SJCRH30 (cell line): Measurements from ENCODE around the gene DENND5A. TPM values are rescaled to one million over a fixed set of nuclear protein-coding genes. Genes with fewer than 3 reads are reported as not detected.
"Not testable (repeated sequence)": the region's sequence is repeated elsewhere in the genome, so short reads cannot be mapped to it uniquely, and the experiment has no call there.

ENCODE experiments used
- DNase-seq, 2 experiments: peaks; one replicate each; pipeline ENCODE4 v3.0.0-alpha.2; 2015 to 2020
- H3K27ac ChIP-seq: fragments of 250-450 bp; sonication (Bioruptor Pico); 2 replicates; pipeline ENCODE4 v1.5.1; 2020; ENCODE audit warnings: mild to moderate bottlenecking, moderate library complexity
- H3K27me3 ChIP-seq: fragments of 250-450 bp; sonication (Bioruptor Pico); 2 replicates; pipeline ENCODE4 v1.5.1; 2020; ENCODE audit warnings: mild to moderate bottlenecking, moderate library complexity
- H3K36me3 ChIP-seq: fragments of 250-450 bp; sonication (Bioruptor Pico); 2 replicates; pipeline ENCODE4 v1.5.1; 2020; ENCODE audit warnings: mild to moderate bottlenecking, moderate library complexity
- H3K4me1 ChIP-seq: fragments of 250-450 bp; sonication (Bioruptor Pico); 2 replicates; pipeline ENCODE4 v1.5.1; 2020; ENCODE audit warnings: mild to moderate bottlenecking, moderate library complexity
- H3K4me3 ChIP-seq: fragments of 250-450 bp; sonication (Bioruptor Pico); 2 replicates; pipeline ENCODE4 v1.5.1; 2020; ENCODE audit warnings: mild to moderate bottlenecking, moderate library complexity
- H3K9me3 ChIP-seq: fragments of 250-450 bp; sonication (Bioruptor Pico); replicated peaks from 2 replicates; pipeline ENCODE4 v1.5.1; 2020; ENCODE audit warnings: mild to moderate bottlenecking, moderate library complexity
- total RNA-seq: library from RNA; depleted of rRNA; stranded (reverse); fragments of >200 nt; shearing (Covaris generic); gene quantifications from 2 replicates; pipeline ENCODE4 v1.2.3, GENCODE V29; 2014

The DENND5A gene
- total RNA-seq, 1 experiment from 2014 or later: 113 TPM

DNA sequence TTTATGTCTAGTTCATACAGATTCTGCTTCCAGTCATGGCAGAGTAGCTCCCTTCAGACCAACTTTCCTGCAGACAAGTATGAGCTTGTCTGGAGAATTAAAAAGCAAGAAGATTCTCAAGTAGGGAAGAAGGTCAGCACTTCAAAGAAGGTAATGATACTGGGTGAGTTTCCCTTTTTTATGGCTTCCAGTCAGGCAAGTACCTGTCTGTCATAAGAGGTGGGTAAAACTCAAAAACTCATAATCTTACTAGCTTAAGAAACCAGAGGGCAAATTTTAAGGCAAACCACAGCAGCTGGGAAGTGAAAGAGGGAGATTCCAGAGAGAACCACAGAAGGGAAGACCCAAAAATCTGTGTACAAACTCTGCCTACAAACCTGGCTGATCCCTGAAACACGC lies 54.2 kb downstream of the DENND5A start:
- Histone ChIP-seq H3K4me1 (peaks cover 15% of the 10 kb centered on the region), H3K4me3 (no peak overlapping the region), H3K27ac (no peak overlapping the region), H3K27me3 (no peaks in the 10 kb centered on the region), H3K36me3 (no peaks in the 10 kb centered on the region), H3K9me3 (no peaks in the 10 kb centered on the region)
- peak in 1 of 2 experiments; percentile 25 for DNase-seq

DNA sequence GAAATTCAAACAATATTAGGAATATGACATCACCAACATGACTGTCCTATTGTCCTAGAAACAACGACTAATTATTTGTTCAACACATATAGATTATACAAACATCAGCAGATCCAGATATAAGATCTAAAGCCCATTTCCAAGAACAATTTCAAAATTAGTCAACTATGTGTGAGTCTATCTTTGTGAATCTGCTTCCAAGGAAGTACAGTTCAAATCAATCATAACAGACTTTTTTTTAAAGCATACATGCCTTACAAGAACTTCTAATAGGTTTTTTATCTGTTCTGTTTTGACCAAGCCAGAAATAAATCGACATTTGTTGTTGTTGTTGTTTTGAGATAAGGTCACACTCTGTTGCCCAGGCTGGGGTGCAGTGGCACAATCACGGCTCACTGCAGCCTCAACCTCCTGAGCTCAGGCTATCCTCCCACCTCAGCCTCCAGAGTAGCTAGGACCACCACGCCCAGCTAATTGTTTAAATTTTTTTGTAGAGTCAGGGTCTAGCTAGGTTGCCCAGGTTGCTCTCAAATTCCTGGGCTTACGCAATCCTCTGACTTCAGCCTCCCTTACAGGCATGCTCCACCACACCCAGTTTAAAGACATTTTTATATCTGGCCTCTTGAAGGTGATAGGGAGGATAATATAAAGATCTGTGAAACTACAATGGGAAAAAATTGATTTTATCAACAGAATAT lies 54.8 kb downstream of the DENND5A start:
- no peaks in the 10 kb centered on the region for H3K36me3 ChIP-seq
- H3K4me3 ChIP-seq: no peak overlapping the region
- peaks cover 15% of the 10 kb centered on the region for H3K4me1 ChIP-seq
- H3K9me3 ChIP-seq: no peaks in the 10 kb centered on the region
- H3K27ac ChIP-seq: no peak overlapping the region
- DNase-seq: no peak
- H3K27me3 ChIP-seq: no peaks in the 10 kb centered on the region

DNA sequence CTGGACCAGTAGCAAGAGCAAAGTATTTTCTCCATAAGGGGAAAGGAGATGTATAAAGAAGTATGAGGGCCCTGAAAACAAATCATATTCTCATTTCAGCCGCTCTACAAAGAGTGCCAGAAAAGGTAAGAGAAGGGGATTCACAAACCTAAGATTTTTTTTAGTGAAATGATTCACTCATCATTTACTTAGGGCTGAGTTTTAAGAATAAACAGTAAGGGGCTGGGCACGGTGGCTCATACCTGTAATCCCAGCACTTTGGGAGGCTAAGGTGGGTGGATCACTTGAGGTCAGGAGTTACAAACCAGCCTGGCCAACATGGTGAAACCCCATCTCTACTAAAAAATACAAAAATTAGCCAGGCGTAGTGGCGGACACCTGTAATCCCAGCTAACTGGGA lies 55.5 kb downstream of the DENND5A start:
- H3K4me1 ChIP-seq, H3K9me3 ChIP-seq, H3K27me3 ChIP-seq, DNase-seq, H3K27ac ChIP-seq, H3K4me3 ChIP-seq, H3K36me3 ChIP-seq: not testable (repeated sequence)

DNA sequence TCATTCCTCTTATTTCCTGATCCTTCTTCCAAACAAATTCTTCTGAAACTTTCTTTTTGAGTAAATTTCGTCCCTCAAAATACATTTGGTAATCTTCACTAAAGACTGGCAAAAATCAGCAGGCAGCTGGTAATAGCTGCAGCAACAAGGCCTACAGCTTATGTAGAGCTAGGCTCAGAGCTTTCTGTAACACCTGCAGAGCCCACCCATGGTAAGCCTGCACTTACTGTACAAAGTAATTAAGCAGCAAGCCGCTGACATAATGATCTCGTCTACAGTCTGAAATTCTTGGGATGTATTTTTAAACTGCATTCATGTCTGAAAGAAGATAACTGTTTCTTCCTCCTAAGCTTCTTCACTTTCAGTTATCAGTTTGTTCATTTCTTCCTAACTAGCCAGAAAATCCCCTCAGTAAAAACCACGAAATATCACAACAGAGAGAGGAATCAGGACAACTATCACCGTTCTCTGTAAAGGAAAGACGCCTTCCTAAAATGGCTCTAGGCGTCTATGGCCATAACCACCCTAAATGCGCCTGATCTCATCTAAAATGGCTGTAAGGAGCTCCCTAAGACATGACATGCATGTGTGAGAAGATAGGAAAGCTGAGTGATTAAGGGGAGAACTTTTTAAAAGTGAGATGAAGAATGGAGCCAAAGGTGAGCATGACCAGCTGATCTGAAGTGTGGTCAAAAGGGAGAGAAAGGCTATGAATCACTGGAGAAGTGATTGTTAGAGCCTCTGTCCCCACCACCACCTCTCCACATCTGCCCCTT lies 56.2 kb downstream of the DENND5A start:
- no peak for DNase-seq
- H3K27me3 ChIP-seq: no peaks in the 10 kb centered on the region

DNA sequence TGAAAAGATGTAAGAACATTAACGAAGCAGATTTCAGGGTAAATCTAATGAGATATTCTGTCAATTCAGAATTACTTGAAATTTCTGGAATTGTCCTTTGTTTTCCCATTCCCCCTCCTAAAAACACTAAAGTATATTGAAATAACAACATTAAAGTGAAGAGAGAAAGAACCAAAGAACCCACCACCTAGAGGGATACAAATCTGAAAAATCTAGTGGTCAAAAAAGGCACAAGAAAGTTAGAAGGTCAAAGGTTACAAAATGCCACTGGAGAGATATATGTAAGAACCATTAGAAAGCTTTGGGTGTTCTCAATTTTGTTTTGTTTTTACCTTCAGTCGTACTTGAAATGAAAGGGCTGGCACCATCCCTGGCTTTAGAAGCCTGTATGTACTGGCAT lies 57.9 kb downstream of the DENND5A start:
- Histone ChIP-seq H3K9me3 (no peaks in the 10 kb centered on the region), H3K27ac (no peak overlapping the region), H3K4me1 (peaks cover 8% of the 10 kb centered on the region; the same call in 1 of the 2 replicates), H3K4me3 (no peak overlapping the region), H3K27me3 (no peaks in the 10 kb centered on the region), H3K36me3 (0 out of 2 replicates have a peak, but pooled peaks cover 6% of the 10 kb centered on the region)
- no peak for DNase-seq

More for the DNA sequence above, 56.2 kb downstream of the DENND5A start:
- Histone ChIP-seq H3K4me3 (no peak overlapping the region), H3K36me3 (no peaks in the 10 kb centered on the region), H3K27ac (no peak overlapping the region), H3K9me3 (no peaks in the 10 kb centered on the region), H3K4me1 (peaks cover 8% of the 10 kb centered on the region; the same call in 1 of the 2 replicates)

DNA sequence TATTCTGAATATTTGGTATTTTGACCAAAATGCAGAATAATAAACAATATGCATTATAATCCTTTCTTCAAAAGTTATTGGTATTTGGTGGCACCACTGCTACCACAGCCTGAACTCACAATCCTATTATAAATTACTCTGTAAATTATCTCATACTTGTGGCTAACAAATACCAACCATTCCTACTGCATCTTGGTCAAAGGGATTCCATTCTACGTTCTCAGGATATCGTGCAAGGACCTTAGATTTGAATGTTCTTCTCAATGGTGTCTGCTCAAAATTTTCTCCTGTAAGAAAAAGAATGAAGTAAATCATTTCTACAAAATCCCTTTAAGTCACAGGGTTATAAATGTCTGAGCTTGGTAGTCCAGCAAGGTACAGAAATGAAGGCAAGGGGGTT lies 58.7 kb downstream of the DENND5A start:
- H3K27ac ChIP-seq: no peak overlapping the region
- peaks cover 7% of the 10 kb centered on the region; the same call in 1 of the 2 replicates for H3K4me1 ChIP-seq
- H3K4me3 ChIP-seq: no peak overlapping the region
- H3K9me3 ChIP-seq: no peaks in the 10 kb centered on the region
- DNase-seq: no peak
- H3K36me3 ChIP-seq: peaks cover 8% of the 10 kb centered on the region; the same call in 1 of the 2 replicates
- H3K27me3 ChIP-seq: no peaks in the 10 kb centered on the region

DNA sequence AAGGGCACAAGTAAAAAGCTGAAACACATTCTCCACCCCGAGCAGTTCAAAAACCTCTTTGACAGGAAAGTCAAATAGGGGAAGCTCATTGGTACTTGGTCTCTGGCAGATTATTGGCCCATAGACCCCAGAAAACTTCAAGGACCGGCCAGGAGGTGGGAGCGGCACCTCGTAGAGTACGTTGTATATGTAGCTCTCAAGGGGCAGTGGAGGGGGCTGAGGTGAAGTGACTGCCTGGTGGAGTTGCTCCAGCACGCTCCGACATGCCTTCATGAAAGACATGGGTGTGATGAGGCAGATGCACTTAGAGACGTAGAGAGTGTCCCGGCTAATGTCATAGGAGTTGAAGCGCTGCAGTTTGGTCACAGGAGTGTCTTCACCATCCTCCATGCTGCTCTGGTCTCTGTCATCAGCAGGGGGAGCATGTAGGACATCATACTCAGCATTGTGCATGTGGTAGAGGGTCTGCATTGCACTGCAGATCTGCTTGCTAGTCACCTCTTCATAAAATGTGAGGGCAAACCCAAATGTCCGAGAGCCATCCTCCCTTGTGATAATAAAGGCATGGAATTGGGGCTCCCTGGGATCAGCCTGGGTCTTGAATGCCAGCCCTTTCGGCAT lies 61.3 kb downstream of the DENND5A start:
- Histone ChIP-seq H3K36me3 (peaks cover 17% of the 10 kb centered on the region), H3K4me3 (no peak overlapping the region), H3K4me1 (no peaks in the 10 kb centered on the region), H3K9me3 (no peaks in the 10 kb centered on the region), H3K27me3 (no peaks in the 10 kb centered on the region), H3K27ac (no peak overlapping the region)
- DNase-seq: no peak

DNA sequence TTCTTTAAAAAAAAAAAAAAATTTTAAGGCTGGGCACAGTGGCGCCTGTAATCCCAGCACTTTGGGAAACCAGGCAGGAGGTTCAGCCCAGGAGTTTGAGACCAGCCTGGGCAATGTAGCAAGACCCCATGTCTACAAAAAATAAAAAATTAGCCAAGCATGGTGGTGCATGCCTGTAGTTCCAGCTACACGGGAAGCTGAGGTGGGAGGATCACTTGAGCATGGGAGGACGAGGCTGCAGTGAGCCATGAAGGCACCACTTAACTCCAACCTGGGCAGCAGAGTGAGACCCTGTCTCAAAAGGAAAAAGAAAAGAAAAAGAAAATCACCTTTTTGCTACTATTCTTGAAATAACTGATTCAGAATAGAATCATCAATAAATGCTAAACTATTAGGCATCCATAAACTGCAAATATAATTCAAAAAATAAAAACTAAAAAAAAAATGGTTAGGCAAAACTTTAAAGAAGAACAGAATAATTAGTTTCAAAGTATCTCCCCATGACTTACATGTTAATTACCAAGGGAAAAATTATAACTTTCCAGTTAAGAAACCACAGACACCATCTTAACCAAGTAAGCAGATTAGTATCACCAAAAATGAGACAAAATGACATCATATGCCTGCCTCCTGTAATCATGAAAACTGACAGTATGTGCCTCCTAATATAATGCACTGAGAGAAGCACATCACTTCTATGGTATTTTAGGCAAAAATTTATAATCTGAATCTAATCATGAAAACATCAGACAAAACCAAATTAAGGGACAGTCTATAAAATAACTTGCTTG lies 63.6 kb downstream of the DENND5A start:
- H3K27me3 ChIP-seq: no peaks in the 10 kb centered on the region
- no peaks in the 10 kb centered on the region for H3K4me1 ChIP-seq
- H3K36me3 ChIP-seq: peaks cover 28% of the 10 kb centered on the region
- H3K4me3 ChIP-seq: no peak overlapping the region
- no peak for DNase-seq
- H3K9me3 ChIP-seq: no peaks in the 10 kb centered on the region
- H3K27ac ChIP-seq: no peak overlapping the region

DNA sequence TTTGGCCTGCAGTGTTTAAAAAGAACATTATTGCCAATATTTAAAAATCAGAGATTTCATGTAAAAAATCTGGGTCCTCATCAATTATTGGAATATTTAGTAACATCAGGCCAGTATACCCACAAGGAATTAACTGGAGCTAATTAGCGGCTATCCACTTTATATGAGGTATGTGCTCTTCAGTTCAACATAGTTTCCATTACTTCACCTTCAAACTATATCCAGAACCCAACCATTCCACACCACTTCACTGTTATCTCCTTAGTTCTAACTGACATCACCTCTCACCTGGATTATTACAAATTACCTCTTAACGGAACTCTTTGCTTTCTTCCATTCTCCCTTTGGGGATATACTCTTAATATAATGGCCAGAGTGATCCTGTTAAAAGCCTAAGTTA lies 64.7 kb downstream of the DENND5A start:
- Histone ChIP-seq H3K27me3 (no peaks in the 10 kb centered on the region), H3K9me3 (no peaks in the 10 kb centered on the region), H3K36me3 (peaks cover 32% of the 10 kb centered on the region), H3K27ac (no peak overlapping the region), H3K4me3 (no peak overlapping the region), H3K4me1 (no peaks in the 10 kb centered on the region)
- no peak for DNase-seq

DNA sequence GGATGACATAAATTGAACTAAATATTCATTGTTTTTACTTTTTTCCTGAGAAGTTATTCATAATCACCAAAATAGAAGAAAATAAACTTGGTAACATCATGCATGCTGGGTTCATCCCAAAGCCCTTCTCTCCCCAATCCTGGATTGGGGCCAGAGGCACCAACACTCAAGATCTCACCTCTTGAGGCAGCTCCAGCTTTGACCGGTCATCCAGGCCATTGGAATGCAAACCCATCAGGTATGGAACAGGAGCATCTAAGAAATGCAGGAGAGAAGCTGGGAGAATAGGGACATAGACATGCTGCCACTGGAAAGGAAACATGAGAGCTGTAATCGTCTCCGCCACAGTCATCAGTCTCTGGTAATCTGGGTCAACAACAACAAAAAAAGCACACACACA lies 71.8 kb downstream of the DENND5A start:
- H3K4me3 ChIP-seq: no peak overlapping the region
- H3K27ac ChIP-seq: no peak overlapping the region
- H3K9me3 ChIP-seq: peaks cover 5% of the 10 kb centered on the region; the same call in 1 of the 2 replicates
- no peak for DNase-seq
- H3K4me1 ChIP-seq: no peaks in the 10 kb centered on the region
- H3K36me3 ChIP-seq: peaks cover 63% of the 10 kb centered on the region
- no peaks in the 10 kb centered on the region for H3K27me3 ChIP-seq

DNA sequence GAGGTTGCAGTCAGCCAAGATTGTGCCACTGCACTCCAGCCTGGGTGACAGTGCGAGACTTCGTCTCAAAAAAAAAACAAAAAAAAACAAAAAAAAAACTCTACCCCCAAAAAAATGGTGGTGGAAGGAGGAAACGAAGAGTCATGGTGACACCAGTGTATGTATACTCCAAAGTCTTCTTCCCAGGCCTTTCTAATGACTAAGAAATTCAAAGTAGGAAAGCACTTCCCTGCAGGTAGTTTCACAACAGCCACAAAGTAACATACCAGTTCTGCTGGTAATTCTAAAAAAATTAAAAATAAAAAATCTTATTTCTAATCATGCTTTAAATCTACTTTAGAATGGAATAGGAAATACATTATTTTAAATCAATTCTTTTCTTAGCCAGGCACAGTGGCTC lies 72.6 kb downstream of the DENND5A start:
- H3K27ac ChIP-seq: no peak overlapping the region
- H3K27me3 ChIP-seq: no peaks in the 10 kb centered on the region
- no peaks in the 10 kb centered on the region for H3K4me1 ChIP-seq
- H3K36me3 ChIP-seq: peaks cover 58% of the 10 kb centered on the region
- no peak for DNase-seq
- peaks cover 5% of the 10 kb centered on the region; the same call in 1 of the 2 replicates for H3K9me3 ChIP-seq
- no peak overlapping the region for H3K4me3 ChIP-seq

DNA sequence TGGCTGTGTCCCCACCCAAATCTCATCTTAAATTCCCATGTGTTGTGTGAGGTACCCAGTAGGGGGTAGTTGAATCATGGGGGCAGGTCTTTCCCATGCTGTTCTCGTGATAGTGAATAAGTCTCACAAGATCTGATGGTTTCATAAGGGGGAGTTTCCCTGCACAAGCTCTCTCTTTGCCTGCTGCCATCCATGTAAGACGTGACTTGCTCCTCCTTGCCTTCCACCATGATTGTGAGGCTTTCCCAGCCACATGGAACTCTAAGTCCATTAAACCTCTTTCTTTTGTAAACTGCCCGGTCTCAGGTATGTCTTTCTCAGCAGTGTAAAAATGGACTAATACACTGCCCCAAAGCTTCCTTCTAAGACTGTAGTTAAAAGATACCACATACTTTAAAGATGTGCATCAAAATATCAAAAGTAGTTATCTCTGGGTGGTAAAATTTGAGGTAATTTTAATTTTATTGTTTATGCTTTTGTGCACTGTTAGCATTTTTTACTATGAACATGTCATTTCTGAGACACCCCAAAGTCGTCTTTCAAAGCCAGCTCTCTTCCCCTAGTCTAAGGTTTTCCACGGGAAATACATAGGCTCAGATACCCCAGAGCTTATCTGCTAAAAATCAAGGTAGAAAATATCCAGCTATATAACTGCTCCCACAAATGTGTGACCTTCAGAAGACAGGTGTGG lies 74.7 kb downstream of the DENND5A start:
- not testable (repeated sequence) for H3K9me3 ChIP-seq, H3K4me1 ChIP-seq, DNase-seq, H3K27me3 ChIP-seq, H3K4me3 ChIP-seq, H3K27ac ChIP-seq
- peaks cover 55% of the 10 kb centered on the region for H3K36me3 ChIP-seq

DNA sequence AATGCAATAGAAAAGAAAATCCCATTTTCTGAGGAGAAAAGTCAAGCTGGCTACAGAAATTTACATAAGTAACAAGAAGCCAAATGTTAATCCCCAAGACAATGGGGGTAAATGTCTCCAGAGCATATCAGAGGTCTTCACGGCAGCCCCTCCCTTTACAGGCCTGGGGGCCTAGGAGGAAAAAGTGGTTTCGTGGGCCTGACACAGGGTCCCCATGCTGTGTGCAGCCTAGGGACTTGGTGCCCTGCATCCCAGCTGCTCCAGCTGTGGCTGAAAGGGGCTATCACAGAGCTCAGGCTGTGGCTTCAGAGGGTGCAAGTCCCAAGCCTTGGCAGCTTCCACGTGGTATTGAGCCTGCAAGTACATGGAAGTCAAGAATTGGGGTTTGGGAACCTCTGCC lies 76.3 kb downstream of the DENND5A start:
- H3K4me1 ChIP-seq, H3K27me3 ChIP-seq, H3K4me3 ChIP-seq, H3K27ac ChIP-seq, H3K9me3 ChIP-seq, DNase-seq: not testable (repeated sequence)
- H3K36me3 ChIP-seq: peaks cover 61% of the 10 kb centered on the region

DNA sequence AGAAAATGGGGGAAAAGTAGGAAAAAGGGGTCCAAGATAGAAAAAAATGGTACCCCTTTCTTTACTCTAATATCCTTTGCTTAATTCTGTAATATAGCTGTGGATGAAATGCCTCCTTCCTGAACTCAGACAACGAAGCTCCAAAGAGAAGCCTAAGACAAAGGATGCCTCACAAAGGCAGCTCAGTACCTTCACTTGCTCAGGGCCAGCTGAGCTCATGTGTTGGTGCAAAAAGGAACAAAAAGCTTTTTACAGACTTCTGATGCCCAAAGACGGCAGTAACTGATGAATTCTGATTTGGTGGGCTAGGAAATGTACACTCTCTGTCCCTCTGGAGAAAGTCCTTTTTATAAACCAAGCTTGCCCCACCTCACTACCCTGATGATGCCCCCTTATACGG lies 77.5 kb downstream of the DENND5A start:
- no peaks in the 10 kb centered on the region for H3K27me3 ChIP-seq
- H3K4me1 ChIP-seq: no peaks in the 10 kb centered on the region
- no peak overlapping the region for H3K4me3 ChIP-seq
- no peak overlapping the region for H3K27ac ChIP-seq
- 0 out of 2 replicates have a peak, but pooled peaks cover 2% of the 10 kb centered on the region for H3K9me3 ChIP-seq
- DNase-seq: no peak
- peaks cover 50% of the 10 kb centered on the region for H3K36me3 ChIP-seq
